ENCODE measurements around the gene PI4KA.
"Not testable (repeated sequence)": the region's sequence is repeated elsewhere in the genome, so short reads cannot be mapped to it uniquely, and the experiment has no call there.

DNA sequence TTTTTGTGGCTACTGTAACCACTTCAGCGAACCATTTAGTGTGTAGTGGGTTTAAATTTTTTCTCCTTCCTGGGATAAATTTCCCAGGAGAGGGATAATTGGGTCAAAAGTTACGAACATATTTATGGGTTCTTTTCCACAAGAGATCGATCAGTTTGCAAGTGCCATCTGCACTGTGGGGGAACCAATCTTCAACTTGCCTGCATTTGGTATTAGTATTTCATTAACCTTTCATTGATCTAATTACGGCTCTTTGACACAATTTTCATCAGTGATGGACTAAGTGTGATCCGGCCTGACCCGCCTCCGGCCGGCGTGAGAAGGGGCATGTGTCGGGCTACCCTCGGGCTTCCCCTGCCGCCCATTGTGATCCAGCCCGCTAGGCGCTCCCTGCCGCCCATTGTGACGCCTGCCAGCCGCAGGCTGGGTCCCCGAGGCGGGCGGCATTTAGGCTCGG is 156.9 kb downstream of the PI4KA start:
- TF ChIP-seq, protein P1, sequence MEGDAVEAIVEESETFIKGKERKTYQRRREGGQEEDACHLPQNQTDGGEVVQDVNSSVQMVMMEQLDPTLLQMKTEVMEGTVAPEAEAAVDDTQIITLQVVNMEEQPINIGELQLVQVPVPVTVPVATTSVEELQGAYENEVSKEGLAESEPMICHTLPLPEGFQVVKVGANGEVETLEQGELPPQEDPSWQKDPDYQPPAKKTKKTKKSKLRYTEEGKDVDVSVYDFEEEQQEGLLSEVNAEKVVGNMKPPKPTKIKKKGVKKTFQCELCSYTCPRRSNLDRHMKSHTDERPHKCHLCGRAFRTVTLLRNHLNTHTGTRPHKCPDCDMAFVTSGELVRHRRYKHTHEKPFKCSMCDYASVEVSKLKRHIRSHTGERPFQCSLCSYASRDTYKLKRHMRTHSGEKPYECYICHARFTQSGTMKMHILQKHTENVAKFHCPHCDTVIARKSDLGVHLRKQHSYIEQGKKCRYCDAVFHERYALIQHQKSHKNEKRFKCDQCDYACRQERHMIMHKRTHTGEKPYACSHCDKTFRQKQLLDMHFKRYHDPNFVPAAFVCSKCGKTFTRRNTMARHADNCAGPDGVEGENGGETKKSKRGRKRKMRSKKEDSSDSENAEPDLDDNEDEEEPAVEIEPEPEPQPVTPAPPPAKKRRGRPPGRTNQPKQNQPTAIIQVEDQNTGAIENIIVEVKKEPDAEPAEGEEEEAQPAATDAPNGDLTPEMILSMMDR (IDR thresholded peaks at IDR 0.05 in 8 of 11, conservative IDR thresholded peaks at IDR 0.05 in 3 of 11) = not testable (repeated sequence)
- TF ChIP-seq POLR2A (IDR thresholded peaks at IDR 0.05) = not testable (repeated sequence)

Data from spleen (tissue), 7 donors.